Lung (tissue), 12 donors: Measurements from ENCODE around the gene ADGRD1. TPM values are rescaled to one million over a fixed set of nuclear protein-coding genes. Genes with fewer than 3 reads are reported as not detected.

Experiments
- ATAC-seq: fragments of 200-7000 bp; cut with Tn5 transposase; one replicate; pipeline ENCODE4 v1.9.1; 2020; ENCODE audit warnings: moderate number of reproducible peaks; ENCODE audit not compliant: insufficient read depth, low FRiP score
- DNase-seq, 3 donors: peaks; one replicate each; pipeline ENCODE4 v3.0.0-alpha.2; 2013 to 2017
- H3K27ac ChIP-seq, 2 donors: one replicate each; pipeline ENCODE4 v1.5.1; 2013; ENCODE audit warnings: mild to moderate bottlenecking in 2 of 2, moderate library complexity in 2 of 2, control low read depth in 1 of 2, inconsistent platforms in 1 of 2, low read depth in 1 of 2, low read length in 1 of 2
- H3K27me3 ChIP-seq, 3 donors: one replicate each; pipeline ENCODE4 v1.5.1; 2013; ENCODE audit warnings: low read length in 2 of 3; ENCODE audit not compliant: control insufficient read depth in 3 of 3, insufficient read depth in 3 of 3
- H3K36me3 ChIP-seq, 4 donors: one replicate each; pipeline ENCODE4 v1.5.1; 2013; ENCODE audit warnings: low read length in 4 of 4, mild to moderate bottlenecking in 1 of 4, moderate library complexity in 1 of 4; ENCODE audit not compliant: control insufficient read depth in 4 of 4, insufficient read depth in 4 of 4
- H3K4me1 ChIP-seq, 5 donors: one replicate each; pipeline ENCODE4 v1.5.1; 2013; ENCODE audit warnings: low read length in 5 of 5, mild to moderate bottlenecking in 2 of 5, moderate library complexity in 1 of 5; ENCODE audit not compliant: control insufficient read depth in 5 of 5, insufficient read depth in 5 of 5
- H3K4me3 ChIP-seq: one replicate; pipeline ENCODE4 v1.5.1; 2013; ENCODE audit warnings: mild to moderate bottlenecking, control low read depth, moderate library complexity
- H3K9ac ChIP-seq, 2 donors: one replicate each; pipeline ENCODE4 v1.5.1; 2013; ENCODE audit warnings: low read length in 2 of 2, control low read depth in 1 of 2; ENCODE audit not compliant: insufficient read depth in 1 of 2
- H3K9me3 ChIP-seq, 4 donors: one replicate each; pipeline ENCODE4 v1.5.1; 2013; ENCODE audit warnings: low read length in 3 of 4, mild to moderate bottlenecking in 1 of 4, moderate library complexity in 1 of 4; ENCODE audit not compliant: control insufficient read depth in 4 of 4, insufficient read depth in 3 of 4
- WGBS, 2 donors: extraction: QIAGEN DNeasy Blood & Tissue Kit; methylation state at CpG; one replicate each; pipeline ENCODE4 v1.1.7; 2013; 5-methylcytosine and 5-hydroxymethylcytosine counted together
- polyA plus RNA-seq, 2 donors: library from polyadenylated mRNA; stranded (reverse); fragments of 200-250 nt; gene quantifications; one replicate each; pipeline ENCODE4 v1.2.1, GENCODE V29; 2013
- total RNA-seq, 2 donors: library from RNA; depleted of rRNA in 1 of 2; stranded (reverse); fragments of >200 nt in 1 of 2; gene quantifications; one replicate each; pipeline ENCODE4 v1.2.1, GENCODE V29; 2014 to 2021
- TF ChIP-seq, protein P1 (sequence below): IDR thresholded peaks from 2 replicates; pipeline ENCODE4 v1.5.1; 2012; ENCODE audit warnings: mild to moderate bottlenecking; ENCODE audit errors: control extremely low read depth, extremely low read depth
- donor health status: control.
- donor health status: control.
- donor health status: Bipolar disorder and iron deficiency.
- donor health status: healthy.
- donor health status: DM: yes; HTN: yes; CAD: no.

The ADGRD1 gene
- total and polyA plus RNA-seq, 4 donors, result 23.5 to 85.6 (median 46.7) TPM

DNA sequence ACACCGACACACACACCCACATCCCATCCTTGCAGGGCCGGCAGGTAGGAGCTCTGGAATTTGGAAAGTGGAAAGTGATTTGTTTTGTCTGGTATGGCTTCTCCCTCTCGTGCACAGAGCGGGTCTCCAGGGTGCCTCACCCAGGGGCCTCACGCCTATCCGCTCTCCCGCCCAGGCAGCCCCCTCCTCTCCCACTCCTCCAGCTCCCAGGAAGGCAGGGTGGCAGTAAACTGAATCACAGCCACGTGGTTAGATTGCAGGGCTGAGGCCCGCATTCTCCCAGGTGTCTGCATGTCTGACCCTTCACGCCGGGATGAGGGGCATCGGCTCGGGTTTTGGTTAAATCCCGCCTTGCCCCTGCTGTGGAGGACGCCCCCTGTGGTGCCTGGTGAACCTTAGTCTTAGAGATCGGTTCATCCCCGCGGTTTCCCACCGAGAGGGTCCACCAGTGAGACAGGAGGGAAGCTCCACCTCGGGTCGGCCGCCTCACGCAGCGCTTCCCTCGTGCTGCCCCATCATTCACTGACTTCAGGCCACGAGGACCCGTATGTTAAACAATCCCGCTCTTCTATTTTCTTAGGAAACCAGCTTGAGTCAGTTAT lies 64.4 kb downstream of the ADGRD1 start:
- H3K27ac ChIP-seq, result no peak overlapping the region
- no peak overlapping the region for H3K4me3 ChIP-seq
- WGBS, 2 donors, result 80 to 81% methylated on average over 27 to 28 of the region's 28 CpGs
- H3K9me3 ChIP-seq, result no peaks in the 10 kb centered on the region
- ATAC-seq (no peak), DNase-seq (no peak)
- TF ChIP-seq, protein P1, sequence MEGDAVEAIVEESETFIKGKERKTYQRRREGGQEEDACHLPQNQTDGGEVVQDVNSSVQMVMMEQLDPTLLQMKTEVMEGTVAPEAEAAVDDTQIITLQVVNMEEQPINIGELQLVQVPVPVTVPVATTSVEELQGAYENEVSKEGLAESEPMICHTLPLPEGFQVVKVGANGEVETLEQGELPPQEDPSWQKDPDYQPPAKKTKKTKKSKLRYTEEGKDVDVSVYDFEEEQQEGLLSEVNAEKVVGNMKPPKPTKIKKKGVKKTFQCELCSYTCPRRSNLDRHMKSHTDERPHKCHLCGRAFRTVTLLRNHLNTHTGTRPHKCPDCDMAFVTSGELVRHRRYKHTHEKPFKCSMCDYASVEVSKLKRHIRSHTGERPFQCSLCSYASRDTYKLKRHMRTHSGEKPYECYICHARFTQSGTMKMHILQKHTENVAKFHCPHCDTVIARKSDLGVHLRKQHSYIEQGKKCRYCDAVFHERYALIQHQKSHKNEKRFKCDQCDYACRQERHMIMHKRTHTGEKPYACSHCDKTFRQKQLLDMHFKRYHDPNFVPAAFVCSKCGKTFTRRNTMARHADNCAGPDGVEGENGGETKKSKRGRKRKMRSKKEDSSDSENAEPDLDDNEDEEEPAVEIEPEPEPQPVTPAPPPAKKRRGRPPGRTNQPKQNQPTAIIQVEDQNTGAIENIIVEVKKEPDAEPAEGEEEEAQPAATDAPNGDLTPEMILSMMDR, result no peak
- H3K4me1 ChIP-seq, result no peaks in the 10 kb centered on the region
- H3K9ac ChIP-seq, result no peak overlapping the region
- H3K27me3 ChIP-seq, result no peaks in the 10 kb centered on the region
- peaks cover 0 to 18% (median 6%) of the 10 kb centered on the region in 4 donors for H3K36me3 ChIP-seq

DNA sequence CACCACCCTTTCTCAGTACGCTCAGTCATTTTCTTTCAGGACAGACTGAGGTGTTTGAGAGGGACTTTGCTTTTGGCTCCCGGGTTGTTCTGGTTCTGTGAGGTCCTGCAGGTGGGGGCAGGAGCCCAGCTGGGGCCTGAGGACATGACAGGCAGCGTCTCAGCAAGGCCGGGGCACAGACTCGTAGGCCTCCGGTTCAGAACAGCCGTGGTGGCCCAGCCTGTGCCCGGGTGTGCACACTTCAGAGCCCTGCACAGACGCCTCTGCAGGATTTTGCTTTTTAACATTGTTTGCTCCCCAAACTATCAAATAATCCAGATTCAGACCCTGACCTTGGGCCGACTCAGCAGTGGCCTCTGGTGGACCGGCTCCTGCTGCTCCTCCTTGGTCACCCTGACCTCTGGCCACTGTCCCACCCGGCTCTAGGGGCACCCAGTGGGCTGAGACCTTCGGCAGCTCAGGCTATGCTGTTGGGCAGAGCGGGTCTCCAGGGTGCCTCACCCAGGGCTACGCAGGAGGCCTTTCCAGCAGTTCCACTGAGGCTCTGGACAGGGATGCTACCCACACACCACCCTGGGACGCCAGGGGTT lies 65.2 kb downstream of the ADGRD1 start:
- Histone ChIP-seq H3K4me1 (no peaks in the 10 kb centered on the region), H3K4me3 (no peak overlapping the region), H3K9ac (no peak overlapping the region), H3K27me3 (no peaks in the 10 kb centered on the region), H3K27ac (no peak overlapping the region), H3K36me3 (peaks cover 0 to 21% (median 6%) of the 10 kb centered on the region in 4 donors), H3K9me3 (no peaks in the 10 kb centered on the region)
- 83 to 87% methylated on average over 16 of the region's 16 CpGs for WGBS, 2 donors
- no peak for DNase-seq
- no peak for ATAC-seq
- TF ChIP-seq, protein P1, result no peak

DNA sequence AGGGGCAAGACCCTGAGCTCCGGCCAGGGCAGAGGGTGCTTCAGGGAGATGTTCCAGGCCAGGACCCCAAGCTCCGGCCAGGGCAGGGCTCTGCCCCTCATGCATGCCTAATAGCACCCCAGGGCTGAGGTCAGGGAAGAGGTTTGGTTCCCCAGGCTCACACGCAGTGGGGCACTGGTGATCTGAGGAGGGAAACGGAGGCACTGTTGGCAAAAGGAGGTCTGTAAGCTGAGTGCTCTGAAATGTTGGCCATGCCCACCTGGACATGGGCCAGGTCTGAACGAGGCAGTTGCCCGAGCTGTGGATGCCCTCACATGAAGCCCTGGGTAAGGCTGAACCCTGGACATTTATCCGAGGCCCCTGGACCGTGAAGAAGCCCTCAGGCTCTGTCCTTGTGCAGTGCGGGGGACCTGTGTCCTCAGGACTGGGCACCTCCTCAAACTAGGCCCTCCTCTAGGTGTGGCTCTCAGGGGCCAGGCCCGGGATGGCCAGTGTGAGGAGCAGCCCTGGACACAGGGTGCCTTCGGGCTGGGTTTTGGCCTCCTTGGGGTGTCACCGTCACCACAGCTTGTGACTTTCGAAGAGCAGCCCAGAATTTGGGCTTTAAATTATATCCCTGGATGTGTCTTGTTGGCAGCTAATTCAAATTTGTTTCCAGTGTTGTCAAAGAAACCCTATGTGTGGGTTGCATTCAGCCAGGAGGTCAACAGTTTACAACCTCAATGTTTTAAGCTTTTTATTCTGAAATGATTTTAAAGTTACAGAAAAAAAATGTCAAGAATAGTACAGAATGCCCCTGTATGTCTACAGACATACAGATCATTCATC lies 66.8 kb downstream of the ADGRD1 start:
- ATAC-seq, result no peak
- WGBS, 2 donors, result 77 to 89% methylated on average over 13 of the region's 13 CpGs
- Histone ChIP-seq H3K4me1 (peaks cover 0 to 2% (median 0%) of the 10 kb centered on the region in 5 donors), H3K9ac (no peak overlapping the region), H3K27ac (no peak overlapping the region), H3K9me3 (no peaks in the 10 kb centered on the region), H3K27me3 (no peaks in the 10 kb centered on the region), H3K36me3 (peaks cover 0 to 14% (median 4%) of the 10 kb centered on the region in 4 donors), H3K4me3 (no peak overlapping the region)
- no peak for DNase-seq
- TF ChIP-seq, protein P1, result no peak
